Pons (tissue), 1 donor: ENCODE results near the gene PPARD.
"Not testable (repeated sequence)": the region's sequence is repeated elsewhere in the genome, so short reads cannot be mapped to it uniquely, and the experiment has no call there.

Experiments used
- DNase-seq: peaks from one replicate; pipeline ENCODE4 v3.0.0-alpha.2; 2016; ENCODE audit warnings: low spot score

The PPARD gene

GRCh38 chr6:35438378-35439065 lies 96.2 kb downstream of the PPARD start:
- DNase-seq, result not testable (repeated sequence)

DNA sequence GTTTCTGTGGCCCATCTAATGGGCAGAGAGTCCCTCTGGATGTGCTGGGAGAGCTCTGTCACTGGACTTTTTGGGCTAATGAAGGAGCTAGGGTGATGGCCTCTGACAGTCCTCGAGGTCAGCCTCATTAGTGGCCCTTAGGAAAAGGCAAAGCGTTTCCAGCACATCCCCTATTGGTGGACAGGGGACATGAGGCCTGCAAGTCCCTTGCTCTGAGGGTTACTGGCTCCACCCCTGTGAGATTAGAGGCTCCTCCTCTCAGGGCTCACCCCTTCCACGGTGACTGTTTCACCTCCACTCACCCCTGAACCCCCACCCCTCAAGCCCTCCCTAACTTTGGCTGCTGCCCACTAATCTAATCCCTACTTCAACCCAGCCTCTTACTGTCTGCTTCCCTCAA lies 97.0 kb downstream of the PPARD start:
- no peak for DNase-seq

DNA sequence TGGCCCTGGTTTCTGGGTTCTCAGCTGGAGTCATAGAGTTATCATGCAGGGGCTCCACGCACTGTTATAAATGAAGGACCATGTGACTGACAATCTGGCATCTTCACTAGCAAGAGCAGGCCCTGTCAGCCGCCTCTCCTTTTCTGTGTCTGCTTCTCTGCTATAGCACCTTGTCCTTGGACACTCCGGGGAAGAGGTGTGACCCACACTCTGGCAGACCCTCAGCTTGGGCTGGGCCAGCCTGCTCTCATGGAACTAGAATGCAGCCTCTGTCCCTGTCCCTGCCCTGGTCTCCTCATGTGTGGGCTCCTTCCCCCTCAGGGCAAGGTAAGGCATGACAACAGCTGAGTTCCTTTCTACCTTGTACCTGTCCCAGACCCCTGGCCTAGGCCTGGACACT lies 98.8 kb downstream of the PPARD start:
- DNase-seq, result no peak

- no peak for DNase-seq
Observed at GRCh38 chr6:35441642-35442041, 99.3 kb downstream of the PPARD start.

DNA sequence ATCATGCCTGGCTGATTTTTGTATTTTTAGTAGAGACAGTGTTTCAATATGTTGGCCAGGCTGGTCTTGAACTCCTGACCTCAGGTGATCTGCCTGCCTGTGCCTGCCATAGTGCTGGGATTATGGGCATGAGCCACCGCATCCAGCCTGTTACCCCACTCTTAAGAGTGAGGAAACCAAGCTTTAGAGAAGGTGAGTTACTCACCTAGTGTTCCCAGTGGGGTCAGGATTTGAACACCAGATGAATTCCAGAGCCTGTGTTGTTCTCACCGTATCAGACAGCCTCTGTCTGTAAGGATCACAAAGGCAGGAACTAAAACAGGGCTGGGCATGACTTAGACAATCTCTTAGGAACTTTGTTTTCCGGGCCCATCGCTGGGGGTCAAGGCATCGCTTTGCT lies 100.3 kb downstream of the PPARD start:
- DNase-seq, result no peak

DNA sequence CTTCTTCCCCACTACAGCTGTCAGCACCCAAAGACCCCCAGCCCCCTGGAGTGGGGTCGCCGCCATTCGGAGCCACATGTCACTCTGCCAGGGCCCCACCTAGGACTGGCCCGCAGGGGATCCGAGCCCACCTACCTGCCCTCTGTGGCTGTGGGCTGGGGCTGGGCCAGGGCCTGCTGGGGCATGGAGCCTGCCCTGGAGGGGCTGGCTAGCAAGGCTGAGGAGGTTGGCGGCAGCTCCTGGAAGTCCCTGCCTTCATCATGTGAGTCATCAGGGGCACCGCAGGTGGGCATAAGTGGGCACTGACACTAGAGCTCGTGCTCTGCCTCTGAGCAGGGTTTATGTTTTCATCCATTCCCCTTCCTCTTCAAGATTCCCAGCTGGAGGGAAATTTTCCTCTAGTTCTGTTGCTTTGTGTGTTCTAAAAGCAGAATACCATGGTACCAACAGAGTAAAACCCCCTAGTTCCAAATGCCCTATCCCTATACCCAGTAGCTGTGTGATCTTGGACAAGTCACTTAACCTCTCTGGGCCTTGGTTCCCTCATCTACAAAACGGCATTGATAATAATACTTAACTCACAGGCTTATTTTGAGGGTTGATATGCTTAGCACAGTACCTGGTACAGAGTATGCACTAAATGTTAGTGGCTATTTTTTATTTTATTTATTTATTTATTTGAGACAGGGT lies 101.1 kb downstream of the PPARD start:
- no peak for DNase-seq

GRCh38 chr6:35445691-35446090 lies 103.3 kb downstream of the PPARD start:
- no peak for DNase-seq

DNA sequence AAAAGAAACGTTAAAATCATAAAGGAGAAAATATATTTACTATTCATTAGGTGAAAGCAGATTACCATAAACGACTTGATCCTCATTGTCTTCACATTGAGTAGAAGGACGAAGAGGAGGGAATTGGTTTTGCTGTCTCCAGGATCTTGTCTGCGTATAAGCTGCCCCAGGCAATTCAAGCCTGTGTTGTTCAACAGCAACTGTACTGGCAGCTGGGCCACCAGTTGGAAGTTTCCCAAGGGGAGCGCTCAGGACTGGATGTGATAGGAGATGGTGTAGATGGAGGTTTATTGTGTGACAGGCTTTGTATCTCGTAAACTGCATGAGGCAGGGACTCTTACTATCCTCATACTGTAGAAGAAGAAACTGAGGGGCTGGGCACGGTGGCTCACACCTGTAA lies 105.8 kb downstream of the PPARD start:
- no peak for DNase-seq

- DNase-seq, result peak; percentile 87
Observed at GRCh38 chr6:35449287-35449881, 107.0 kb downstream of the PPARD start.

- no peak for DNase-seq
Observed at GRCh38 chr6:35451354-35452182, 109.2 kb downstream of the PPARD start.

- peak; percentile 87 for DNase-seq
Observed at GRCh38 chr6:35452183-35453090, 110.1 kb downstream of the PPARD start, which contains the start of gene FANCE. TSS of gene FANCE (plus strand) at chr6:35452338. CDS start at chr6:35452546, 208 bp downstream.

- no peak for DNase-seq
Observed at GRCh38 chr6:35453236-35453635, 110.9 kb downstream of the PPARD start.

GRCh38 chr6:35454391-35455110 lies 112.2 kb downstream of the PPARD start:
- DNase-seq, result no peak

DNA sequence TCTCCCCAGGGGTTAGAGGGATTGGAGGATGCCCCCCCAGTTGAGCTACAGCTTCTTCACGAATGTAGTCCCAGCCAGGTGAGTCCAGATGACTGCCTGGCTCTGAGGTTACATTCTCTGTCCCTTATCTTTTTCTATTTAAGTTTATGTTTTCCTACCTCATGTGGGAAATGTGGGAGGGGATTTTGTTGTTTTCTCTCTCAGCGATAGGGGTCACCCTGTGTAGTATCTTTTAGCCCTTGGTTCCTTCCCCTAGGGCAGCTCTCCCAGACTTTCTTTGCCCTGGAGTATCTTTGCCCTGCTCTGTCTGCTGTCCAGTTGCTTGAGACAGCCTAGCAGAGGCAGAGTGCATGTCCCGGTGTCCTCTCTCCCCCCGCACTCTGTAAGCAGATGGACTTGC lies 115.5 kb downstream of the PPARD start:
- DNase-seq, result no peak

GRCh38 chr6:35461270-35461669 lies 118.9 kb downstream of the PPARD start:
- DNase-seq, result no peak

DNA sequence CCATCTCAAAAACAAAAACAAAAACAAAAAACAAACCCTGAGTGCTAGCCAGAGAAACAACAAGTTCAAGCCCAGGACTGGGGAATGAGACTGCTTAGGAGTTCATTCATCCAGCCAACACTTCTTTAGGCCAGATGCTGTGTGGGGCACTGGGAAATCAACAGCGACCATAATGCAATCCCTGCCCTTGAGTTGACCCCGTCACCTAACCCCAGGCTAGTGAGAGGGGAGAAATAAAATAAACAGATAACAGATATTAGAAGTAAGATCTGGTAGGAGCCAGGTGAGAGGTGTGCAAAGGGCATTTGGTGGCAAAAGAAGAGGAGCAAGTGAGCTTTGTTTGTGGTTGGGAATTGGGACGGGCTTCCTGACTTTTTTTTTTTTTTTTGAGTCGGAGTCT lies 120.9 kb downstream of the PPARD start:
- no peak for DNase-seq

GRCh38 chr6:35465646-35466045 lies 123.3 kb downstream of the PPARD start:
- no peak for DNase-seq

DNA sequence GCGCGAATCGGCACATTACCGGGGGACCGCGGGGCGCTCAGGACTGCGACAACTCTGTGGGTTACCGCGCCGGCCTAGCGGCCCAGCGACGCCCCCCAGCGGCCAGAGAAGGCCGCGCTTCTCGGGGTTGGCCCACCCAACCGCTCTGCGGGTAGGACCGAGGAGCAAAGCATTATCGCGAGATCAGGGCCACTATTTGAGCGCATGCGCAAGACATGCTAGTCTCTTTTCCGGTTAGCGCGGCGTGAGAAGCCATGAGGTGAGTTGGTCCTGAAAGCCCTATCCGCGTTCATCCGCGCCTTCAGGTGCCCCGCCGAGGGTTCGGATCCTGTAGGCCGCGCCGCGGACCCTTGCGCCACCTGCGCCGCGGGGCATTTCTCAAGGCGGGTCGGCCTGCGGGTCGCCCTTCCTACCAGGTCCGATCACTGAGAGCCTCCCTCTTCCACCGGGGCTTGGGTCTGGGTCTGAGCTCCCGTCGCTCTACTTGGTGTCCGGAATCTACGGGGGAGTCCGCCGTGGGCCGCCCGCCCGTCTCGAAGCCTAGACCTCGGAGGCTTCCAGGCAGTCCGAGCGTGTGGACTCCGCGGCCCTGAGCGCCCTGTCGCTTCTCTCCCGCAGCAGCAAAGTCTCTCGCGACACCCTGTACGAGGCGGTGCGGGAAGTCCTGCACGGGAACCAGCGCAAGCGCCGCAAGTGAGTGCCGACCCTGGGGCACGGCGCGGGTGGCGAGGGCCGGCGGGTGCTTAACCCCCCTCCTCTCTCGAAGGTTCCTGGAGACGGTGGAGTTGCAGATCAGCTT lies 126.0 kb downstream of the PPARD start, which contains the start of gene RPL10A:
TSS of gene RPL10A (plus strand) at position 221 of the 799 bp plus-strand sequence. CDS start at position 255, 34 bp downstream.
- peak; percentile 98 for DNase-seq

GRCh38 chr6:35468980-35469750 lies 126.8 kb downstream of the PPARD start:
- DNase-seq, result no peak
